B cell (primary cell): ENCODE results near the gene PURB.

Experiments used
- EZH2 ChIP-seq: IDR thresholded peaks from 2 replicates; pipeline ENCODE4 v1.6.1; 2012; ENCODE audit warnings: borderline replicate concordance, low read depth, mild to moderate bottlenecking, moderate library complexity, low read length; ENCODE audit not compliant: insufficient read depth, poor library complexity, severe bottlenecking
- TF ChIP-seq, protein P1 (sequence below): fragments of 200-600 bp; IDR thresholded peaks from one replicate; pipeline ENCODE4 v1.8.0; 2022; ENCODE audit warnings: antibody characterized with exemption, mild to moderate bottlenecking

DNA sequence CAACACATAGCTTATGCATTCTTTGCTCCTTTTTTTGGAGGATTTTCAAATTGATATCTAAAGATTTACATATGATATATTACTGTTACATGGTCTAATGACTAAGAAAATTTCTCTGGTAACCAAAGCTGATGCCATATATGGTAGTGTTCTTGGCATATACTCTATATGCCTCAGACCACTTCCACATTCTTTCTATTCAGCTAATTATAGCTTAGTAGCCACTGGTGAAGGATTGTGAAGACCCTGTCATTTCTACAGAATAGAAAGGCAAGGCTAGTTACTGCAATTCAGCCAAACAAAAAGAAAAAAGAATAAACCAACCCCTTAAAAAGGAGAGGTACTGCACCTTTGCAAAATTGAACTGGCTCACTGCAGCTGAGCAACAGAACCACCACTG, 3.7 kb downstream of the PURB start:
- TF ChIP-seq, protein P1, sequence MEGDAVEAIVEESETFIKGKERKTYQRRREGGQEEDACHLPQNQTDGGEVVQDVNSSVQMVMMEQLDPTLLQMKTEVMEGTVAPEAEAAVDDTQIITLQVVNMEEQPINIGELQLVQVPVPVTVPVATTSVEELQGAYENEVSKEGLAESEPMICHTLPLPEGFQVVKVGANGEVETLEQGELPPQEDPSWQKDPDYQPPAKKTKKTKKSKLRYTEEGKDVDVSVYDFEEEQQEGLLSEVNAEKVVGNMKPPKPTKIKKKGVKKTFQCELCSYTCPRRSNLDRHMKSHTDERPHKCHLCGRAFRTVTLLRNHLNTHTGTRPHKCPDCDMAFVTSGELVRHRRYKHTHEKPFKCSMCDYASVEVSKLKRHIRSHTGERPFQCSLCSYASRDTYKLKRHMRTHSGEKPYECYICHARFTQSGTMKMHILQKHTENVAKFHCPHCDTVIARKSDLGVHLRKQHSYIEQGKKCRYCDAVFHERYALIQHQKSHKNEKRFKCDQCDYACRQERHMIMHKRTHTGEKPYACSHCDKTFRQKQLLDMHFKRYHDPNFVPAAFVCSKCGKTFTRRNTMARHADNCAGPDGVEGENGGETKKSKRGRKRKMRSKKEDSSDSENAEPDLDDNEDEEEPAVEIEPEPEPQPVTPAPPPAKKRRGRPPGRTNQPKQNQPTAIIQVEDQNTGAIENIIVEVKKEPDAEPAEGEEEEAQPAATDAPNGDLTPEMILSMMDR: no peak
- TF ChIP-seq EZH2: no peak
